Upper lobe of left lung (tissue), 4 donors: ENCODE measurements around the gene RANBP9.

Source experiments
- EP300 ChIP-seq, 4 donors: sonication (generic); formaldehyde crosslinking; IDR thresholded peaks; one replicate each; pipeline ENCODE4 v1.5.1; 2017; ENCODE audit warnings: antibody characterized with exemption in 4 of 4, control low read depth in 2 of 4
- POLR2A ChIP-seq, 4 donors: fragments of 450-650 bp; IDR thresholded peaks; one replicate each; pipeline ENCODE4 v1.5.1; 2016 to 2017; ENCODE audit warnings: antibody characterized with exemption in 4 of 4, mild to moderate bottlenecking in 2 of 4
- POLR2AphosphoS5 ChIP-seq, 2 donors: sonication (generic); formaldehyde crosslinking; IDR thresholded peaks; one replicate each; pipeline ENCODE4 v1.5.1; 2017; ENCODE audit warnings: antibody characterized with exemption in 2 of 2
- TF ChIP-seq, protein P1 (sequence below), 6 experiments: fragments of 450-650 bp in 4 of 6; fragments of 200-600 bp in 2 of 6; sonication (generic) in 2 of 6; IDR thresholded peaks; one replicate each; pipeline ENCODE4 v1.5.1; 2016 to 2019; ENCODE audit warnings: antibody characterized with exemption in 6 of 6

DNA sequence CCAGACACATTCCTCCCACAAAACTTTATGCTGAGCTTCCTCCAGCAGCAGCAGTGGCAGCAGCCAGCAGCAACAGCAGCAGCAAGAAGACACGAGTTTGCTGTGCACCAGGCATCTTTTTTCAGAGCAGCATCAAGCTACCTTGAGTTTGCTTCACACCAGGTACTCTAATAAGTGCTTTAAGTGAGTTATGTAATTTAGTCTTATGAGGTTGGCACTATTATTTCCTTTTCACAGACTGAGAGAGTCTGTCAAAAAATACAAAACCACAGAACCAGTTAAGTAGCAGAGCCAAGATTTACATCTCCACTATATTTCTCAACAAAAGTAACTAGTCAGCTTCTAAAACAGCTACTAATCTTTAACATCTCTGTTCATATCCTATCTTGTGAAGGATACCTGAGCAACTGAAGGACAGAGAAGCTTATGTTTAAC is 23.7 kb downstream of the RANBP9 start:
- no peak for TF ChIP-seq EP300 (IDR thresholded peaks at IDR 0.05)
- TF ChIP-seq, protein P1, sequence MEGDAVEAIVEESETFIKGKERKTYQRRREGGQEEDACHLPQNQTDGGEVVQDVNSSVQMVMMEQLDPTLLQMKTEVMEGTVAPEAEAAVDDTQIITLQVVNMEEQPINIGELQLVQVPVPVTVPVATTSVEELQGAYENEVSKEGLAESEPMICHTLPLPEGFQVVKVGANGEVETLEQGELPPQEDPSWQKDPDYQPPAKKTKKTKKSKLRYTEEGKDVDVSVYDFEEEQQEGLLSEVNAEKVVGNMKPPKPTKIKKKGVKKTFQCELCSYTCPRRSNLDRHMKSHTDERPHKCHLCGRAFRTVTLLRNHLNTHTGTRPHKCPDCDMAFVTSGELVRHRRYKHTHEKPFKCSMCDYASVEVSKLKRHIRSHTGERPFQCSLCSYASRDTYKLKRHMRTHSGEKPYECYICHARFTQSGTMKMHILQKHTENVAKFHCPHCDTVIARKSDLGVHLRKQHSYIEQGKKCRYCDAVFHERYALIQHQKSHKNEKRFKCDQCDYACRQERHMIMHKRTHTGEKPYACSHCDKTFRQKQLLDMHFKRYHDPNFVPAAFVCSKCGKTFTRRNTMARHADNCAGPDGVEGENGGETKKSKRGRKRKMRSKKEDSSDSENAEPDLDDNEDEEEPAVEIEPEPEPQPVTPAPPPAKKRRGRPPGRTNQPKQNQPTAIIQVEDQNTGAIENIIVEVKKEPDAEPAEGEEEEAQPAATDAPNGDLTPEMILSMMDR (IDR thresholded peaks at IDR 0.05) = no peak
- no peak for TF ChIP-seq POLR2A (IDR thresholded peaks at IDR 0.05)
- TF ChIP-seq POLR2AphosphoS5 (IDR thresholded peaks at IDR 0.05) = no peak
